Type B pancreatic cell (in vitro differentiated cells): Measurements from ENCODE around the gene GRM3. TPM values are rescaled to one million over a fixed set of nuclear protein-coding genes. Genes with fewer than 3 reads are reported as not detected.

ENCODE experiments used
- DNase-seq: peaks from one replicate; pipeline ENCODE4 v3.0.0; 2021; ENCODE audit warnings: mixed read lengths; ENCODE audit not compliant: unreplicated experiment; ENCODE audit errors: extremely low spot score
- H3K27ac Mint-ChIP-seq: 2 replicates; pipeline ENCODE4 v1.8.0; 2021; ENCODE audit warnings: mild to moderate bottlenecking, mixed read lengths
- H3K27me3 Mint-ChIP-seq: 2 replicates; pipeline ENCODE4 v1.8.0; 2021; ENCODE audit warnings: mixed read lengths
- H3K36me3 Mint-ChIP-seq: 2 replicates; pipeline ENCODE4 v1.8.0; 2021; ENCODE audit warnings: mixed read lengths
- H3K4me1 Mint-ChIP-seq: one replicate; pipeline ENCODE4 v1.8.0; 2021; ENCODE audit warnings: mixed read lengths; ENCODE audit not compliant: unreplicated experiment
- H3K4me3 Mint-ChIP-seq: 2 replicates; pipeline ENCODE4 v1.8.0; 2021; ENCODE audit warnings: mild to moderate bottlenecking, mixed read lengths
- H3K9me3 Mint-ChIP-seq: 2 replicates; pipeline ENCODE4 v1.8.0; 2021; ENCODE audit warnings: mixed read lengths
- CTCF ChIP-seq: fragments of 200-600 bp; sonication (generic); conservative IDR thresholded peaks from 2 replicates; pipeline ENCODE4 v1.5.0; 2021; ENCODE audit warnings: antibody characterized with exemption, mild to moderate bottlenecking
- total RNA-seq: library from RNA; stranded (reverse); gene quantifications from 2 replicates; pipeline ENCODE4 v1.2.1, GENCODE V29; 2021; ENCODE audit warnings: low replicate concordance

The GRM3 gene
- total RNA-seq, 1 donor from 2014 or later, result 0.46 TPM

GRCh38 chr7:86706406-86706805 is 62.7 kb downstream of the GRM3 start:
- no peak overlapping the region for H3K4me3 Mint-ChIP-seq
- no peak for TF ChIP-seq CTCF
- no peaks in the 10 kb centered on the region for H3K27me3 Mint-ChIP-seq
- no peaks in the 10 kb centered on the region for H3K4me1 Mint-ChIP-seq
- H3K36me3 Mint-ChIP-seq, result no peaks in the 10 kb centered on the region
- H3K9me3 Mint-ChIP-seq, result no peaks in the 10 kb centered on the region
- H3K27ac Mint-ChIP-seq, result no peak overlapping the region
- no peak for DNase-seq

GRCh38 chr7:86708031-86708680 is 64.4 kb downstream of the GRM3 start:
- no peaks in the 10 kb centered on the region for H3K9me3 Mint-ChIP-seq
- DNase-seq, result no peak
- TF ChIP-seq CTCF, result no peak
- no peak overlapping the region for H3K27ac Mint-ChIP-seq
- H3K36me3 Mint-ChIP-seq, result no peaks in the 10 kb centered on the region
- H3K4me3 Mint-ChIP-seq, result no peak overlapping the region
- no peaks in the 10 kb centered on the region for H3K4me1 Mint-ChIP-seq
- no peaks in the 10 kb centered on the region for H3K27me3 Mint-ChIP-seq

GRCh38 chr7:86720306-86720705 is 76.6 kb downstream of the GRM3 start:
- H3K27me3 Mint-ChIP-seq, result no peaks in the 10 kb centered on the region
- no peak for DNase-seq
- H3K4me3 Mint-ChIP-seq, result no peak overlapping the region
- TF ChIP-seq CTCF, result no peak
- peaks cover 4% of the 10 kb centered on the region for H3K9me3 Mint-ChIP-seq
- H3K4me1 Mint-ChIP-seq, result no peaks in the 10 kb centered on the region
- no peaks in the 10 kb centered on the region for H3K36me3 Mint-ChIP-seq
- no peak overlapping the region for H3K27ac Mint-ChIP-seq

- no peaks in the 10 kb centered on the region for H3K27me3 Mint-ChIP-seq
- no peak overlapping the region for H3K27ac Mint-ChIP-seq
These were observed 90.1 kb downstream of the GRM3 start for GRCh38 chr7:86733783-86734182.

GRCh38 chr7:86745013-86745745 is 101.5 kb downstream of the GRM3 start:
- no peaks in the 10 kb centered on the region for H3K27me3 Mint-ChIP-seq
- no peaks in the 10 kb centered on the region for H3K36me3 Mint-ChIP-seq
- H3K9me3 Mint-ChIP-seq, result no peaks in the 10 kb centered on the region
- no peak for DNase-seq
- no peak overlapping the region for H3K4me3 Mint-ChIP-seq
- peaks cover 37% of the 10 kb centered on the region for H3K4me1 Mint-ChIP-seq
- no peak for TF ChIP-seq CTCF
- H3K27ac Mint-ChIP-seq, result no peak overlapping the region

More at GRCh38 chr7:86733783-86734182, 90.1 kb downstream of the GRM3 start:
- H3K9me3 Mint-ChIP-seq, result no peaks in the 10 kb centered on the region
- no peaks in the 10 kb centered on the region for H3K4me1 Mint-ChIP-seq
- no peak for TF ChIP-seq CTCF
- no peak overlapping the region for H3K4me3 Mint-ChIP-seq
- H3K36me3 Mint-ChIP-seq, result no peaks in the 10 kb centered on the region
- DNase-seq, result no peak
